DOHH2 (cell line): ENCODE results near the gene ATP6V1E1.

Experiments
- H3F3A ChIP-seq: fragments of 200-600 bp; sonication (generic), shearing (Covaris generic); 2 replicates; pipeline ENCODE4 v1.6.0; 2016; ENCODE audit warnings: antibody characterized with exemption, mild to moderate bottlenecking; ENCODE audit not compliant: control insufficient read depth, insufficient read depth
- H3K27ac ChIP-seq: fragments of 200-600 bp; sonication (generic); 2 replicates; pipeline ENCODE4 v1.5.1; 2014; ENCODE audit warnings: low read depth, mild to moderate bottlenecking, low read length, moderate library complexity
- H3K27me3 ChIP-seq: fragments of 200-600 bp; sonication (generic); 2 replicates; pipeline ENCODE4 v1.6.1; 2014; ENCODE audit warnings: mild to moderate bottlenecking, low read length, mixed read lengths; ENCODE audit not compliant: control insufficient read depth
- H3K36me3 ChIP-seq: fragments of 200-600 bp; sonication (generic); 2 replicates; pipeline ENCODE4 v1.6.1; 2014; ENCODE audit warnings: mild to moderate bottlenecking, low read length, moderate library complexity, mixed read lengths; ENCODE audit not compliant: control insufficient read depth
- H3K4me1 ChIP-seq: fragments of 200-600 bp; sonication (generic); 2 replicates; pipeline ENCODE4 v1.6.1; 2014; ENCODE audit warnings: mild to moderate bottlenecking, low read length, mixed read lengths; ENCODE audit not compliant: control insufficient read depth
- H3K4me2 ChIP-seq: fragments of 200-600 bp; sonication (generic); 2 replicates; pipeline ENCODE4 v1.6.0; 2014; ENCODE audit warnings: mild to moderate bottlenecking, low read length, moderate library complexity
- H3K4me3 ChIP-seq: fragments of 200-600 bp; sonication (generic); 2 replicates; pipeline ENCODE4 v1.5.1; 2014; ENCODE audit warnings: mild to moderate bottlenecking, low read length, mixed read lengths
- H3K79me2 ChIP-seq: fragments of 200-600 bp; sonication (generic); 2 replicates; pipeline ENCODE4 v1.6.1; 2014; ENCODE audit warnings: mild to moderate bottlenecking, low read length, mixed read lengths; ENCODE audit not compliant: control insufficient read depth
- H3K9me2 ChIP-seq: fragments of 200-600 bp; sonication (generic); replicated peaks from 2 replicates; pipeline ENCODE4 v1.6.1; 2014; ENCODE audit warnings: mild to moderate bottlenecking, low read length, mixed read lengths; ENCODE audit not compliant: control insufficient read depth
- H3K9me3 ChIP-seq: fragments of 200-600 bp; sonication (generic); 2 replicates; pipeline ENCODE4 v1.6.1; 2014; ENCODE audit warnings: antibody characterized with exemption, low read length, mixed read lengths; ENCODE audit not compliant: control insufficient read depth, insufficient read depth
- H4K20me1 ChIP-seq: fragments of 200-600 bp; sonication (generic); 2 replicates; pipeline ENCODE4 v1.6.0; 2014; ENCODE audit warnings: low read depth, mild to moderate bottlenecking, antibody characterized with exemption, low read length, moderate library complexity; ENCODE audit not compliant: control insufficient read depth, insufficient read depth
- CTCF ChIP-seq: fragments of 200-600 bp; sonication (generic); IDR thresholded peaks from one replicate; pipeline ENCODE4 v1.5.1; 2014; ENCODE audit warnings: antibody characterized with exemption, mild to moderate bottlenecking, low read depth, low read length; ENCODE audit not compliant: poor library complexity, severe bottlenecking
- EZH2phosphoT487 ChIP-seq: fragments of 200-600 bp; sonication (generic); IDR thresholded peaks from 2 replicates; pipeline ENCODE4 v1.6.1; 2017; ENCODE audit warnings: borderline replicate concordance, mild to moderate bottlenecking, antibody characterized with exemption, low read length, moderate library complexity, mixed read lengths

Gene ATP6V1E1

GRCh38 chr22:17641269-17641668, 12.7 kb upstream of the ATP6V1E1 start:
- Histone ChIP-seq H3K4me2 (no peak overlapping the region), H4K20me1 (peaks cover 3% of the 10 kb centered on the region; the same call in 1 of the 2 replicates), H3K4me3 (no peak overlapping the region), H3K79me2 (peaks cover 65% of the 10 kb centered on the region), H3K27ac (no peak overlapping the region), H3F3A (no peaks in the 10 kb centered on the region), H3K27me3 (no peaks in the 10 kb centered on the region), H3K9me3 (no peaks in the 10 kb centered on the region), H3K9me2 (no peaks in the 10 kb centered on the region), H3K36me3 (peaks cover 17% of the 10 kb centered on the region), H3K4me1 (peaks cover 17% of the 10 kb centered on the region)
- no peak for TF ChIP-seq EZH2phosphoT487
- TF ChIP-seq CTCF: no peak

GRCh38 chr22:17639247-17639741, 10.7 kb upstream of the ATP6V1E1 start:
- Histone ChIP-seq H3K4me1 (peaks cover 17% of the 10 kb centered on the region), H4K20me1 (no peaks in the 10 kb centered on the region), H3F3A (no peaks in the 10 kb centered on the region), H3K79me2 (peaks cover 53% of the 10 kb centered on the region), H3K36me3 (peaks cover 17% of the 10 kb centered on the region), H3K4me2 (peak overlapping the region; percentile 86), H3K27ac (peak overlapping the region; percentile 74), H3K9me2 (no peaks in the 10 kb centered on the region), H3K27me3 (no peaks in the 10 kb centered on the region), H3K9me3 (no peaks in the 10 kb centered on the region), H3K4me3 (peak overlapping the region; percentile 79)
- TF ChIP-seq EZH2phosphoT487 (no peak), CTCF (no peak)

GRCh38 chr22:17638432-17639246, 10.1 kb upstream of the ATP6V1E1 start, which contains the start of gene BCL2L13:
BCL2L13 (plus strand) TSS chr22:17638757; CDS start chr22:17655712, 16,955 bp downstream.
- Histone ChIP-seq H3K4me2 (peak within 1 kb of the TSS; percentile 86), H3K4me3 (peak within 1 kb of the TSS; percentile 79), H3K27ac (peak within 1 kb of the TSS; percentile 74), H4K20me1 (no peaks in the 10 kb centered on the region), H3F3A (no peaks in the 10 kb centered on the region), H3K27me3 (no peaks in the 10 kb centered on the region), H3K9me2 (no peaks in the 10 kb centered on the region), H3K4me1 (peaks cover 17% of the 10 kb centered on the region), H3K79me2 (peaks cover 48% of the 10 kb centered on the region), H3K9me3 (no peaks in the 10 kb centered on the region), H3K36me3 (peaks cover 17% of the 10 kb centered on the region)
- TF ChIP-seq EZH2phosphoT487: no peak
- TF ChIP-seq CTCF: no peak
